NCI-H345 (cell line): ENCODE measurements around the gene DXO.
A peak's percentile ranks its signal among the peaks of the same experiment; 100 is the strongest.
"Not testable (repeated sequence)": the region's sequence is repeated elsewhere in the genome, so short reads cannot be mapped to it uniquely, and the experiment has no call there.

Source experiments
- DNase-seq: peaks from one replicate; lab custom pipeline; 2025; lab: John Stamatoyannopoulos, UW

Gene DXO

GRCh38 chr6:31979238-31979898, 7.4 kb upstream of the DXO start:
- no peak for DNase-seq

- DNase-seq = no peak
These were observed 6.9 kb upstream of the DXO start for GRCh38 chr6:31978831-31979230.

GRCh38 chr6:31977816-31978431, 6.0 kb upstream of the DXO start:
- no peak for DNase-seq

- DNase-seq = not testable (repeated sequence)
These were observed 4.1 kb upstream of the DXO start for GRCh38 chr6:31976065-31976464.

GRCh38 chr6:31972709-31973350, 892 bp upstream of the DXO start:
- no peak for DNase-seq

GRCh38 chr6:31971279-31971992, 502 bp downstream of the DXO start:
- DNase-seq = no peak

- DNase-seq = peak; percentile 34
These were observed 1.2 kb downstream of the DXO start for GRCh38 chr6:31970604-31971271.

GRCh38 chr6:31969712-31970603, 2.0 kb downstream of the DXO start:
- no peak for DNase-seq

GRCh38 chr6:31968791-31969711, 2.9 kb downstream of the DXO start:
- DNase-seq = no peak

- no peak for DNase-seq
These were observed 3.6 kb downstream of the DXO start for GRCh38 chr6:31968326-31968725.

GRCh38 chr6:31967926-31968320, 4.0 kb downstream of the DXO start:
- no peak for DNase-seq

GRCh38 chr6:31966997-31967925, 4.7 kb downstream of the DXO start:
- no peak for DNase-seq

- DNase-seq = no peak
These were observed 5.4 kb downstream of the DXO start for GRCh38 chr6:31966506-31966905.

- DNase-seq = no peak
These were observed 6.2 kb downstream of the DXO start for GRCh38 chr6:31965700-31966099.

- no peak for DNase-seq
These were observed 8.0 kb downstream of the DXO start for GRCh38 chr6:31963921-31964320.

GRCh38 chr6:31961616-31962015, 10.3 kb downstream of the DXO start:
- DNase-seq = no peak

GRCh38 chr6:31958741-31959739, 12.9 kb downstream of the DXO start, which contains the start of the genes NELFE and SKIC2:
Gene NELFE, minus strand, starts transcription at chr6:31958971. Its CDS starts 525 bp downstream, at chr6:31958446.
Gene SKIC2, plus strand, starts transcription at chr6:31959175. Its CDS starts 18 bp downstream, at chr6:31959193.
- DNase-seq = peak; percentile 99

- no peak for DNase-seq
These were observed 13.6 kb downstream of the DXO start for GRCh38 chr6:31958412-31958740.
